K562 (cell line): ENCODE data around the gene MTFR2. TPM values are rescaled to one million over a fixed set of nuclear protein-coding genes. Genes with fewer than 3 reads are reported as not detected.

Experiments used
- CBX2 ChIP-seq: fragments of 200-600 bp; sonication (generic); IDR thresholded peaks from one replicate; pipeline ENCODE4 v1.6.1; 2012; ENCODE audit warnings: mild to moderate bottlenecking, low read length, inconsistent platforms; ENCODE audit not compliant: insufficient read depth, poor library complexity, severe bottlenecking
- CCNT2 ChIP-seq: IDR thresholded peaks from 2 replicates; pipeline ENCODE4 v1.6.1; 2011; ENCODE audit warnings: borderline replicate concordance, low read depth, mild to moderate bottlenecking, moderate library complexity, mixed read lengths, low read length; ENCODE audit not compliant: insufficient read length; ENCODE audit errors: extremely low read depth
- DDX20 ChIP-seq: fragments of 450-650 bp; IDR thresholded peaks from 2 replicates; pipeline ENCODE4 v1.6.1; 2016; ENCODE audit warnings: missing genetic modification characterization, low read depth, mild to moderate bottlenecking, missing compliant biosample characterization, moderate library complexity
- ETS1 ChIP-seq: conservative IDR thresholded peaks from 2 replicates; pipeline ENCODE4 v1.6.1; 2011; ENCODE audit warnings: low read depth, mild to moderate bottlenecking, low read length; ENCODE audit not compliant: control insufficient read depth
- HDGF ChIP-seq: fragments of 450-650 bp; IDR thresholded peaks from 2 replicates; pipeline ENCODE4 v1.6.1; 2016
- JUN ChIP-seq, 2 experiments: sonication (generic) in 1 of 2; formaldehyde crosslinking in 1 of 2; IDR thresholded peaks; 2 replicates each; pipeline versions ENCODE4 v1.6.1 to v1.8.0; 2012 to 2022; ENCODE audit warnings: borderline replicate concordance in 2 of 2, mild to moderate bottlenecking in 2 of 2, improper control_type of control experiment in 1 of 2, low read depth in 1 of 2, low read length in 1 of 2, missing genetic modification reagents in 1 of 2
- KDM2B ChIP-seq: fragments of 250-450 bp; sonication (Bioruptor Pico); IDR thresholded peaks from 2 replicates; pipeline ENCODE4 v1.8.0; 2021; ENCODE audit warnings: mild to moderate bottlenecking, moderate library complexity
- KLF13 ChIP-seq: fragments of 450-650 bp; IDR thresholded peaks from 2 replicates; pipeline ENCODE4 v1.6.1; 2016; ENCODE audit warnings: missing genetic modification characterization, low read depth, mild to moderate bottlenecking, missing compliant biosample characterization, moderate library complexity, borderline replicate concordance
- NR2C2 ChIP-seq, 2 experiments: fragments of 200-800 bp in 1 of 2; sonication (Bioruptor generic) in 1 of 2; sonication (generic) in 1 of 2; formaldehyde crosslinking in 1 of 2; IDR thresholded peaks; 2 replicates each; pipeline versions ENCODE4 v1.6.1 to v1.8.0; 2016 to 2022; ENCODE audit warnings: mild to moderate bottlenecking in 1 of 2, missing compliant biosample characterization in 1 of 2, missing genetic modification characterization in 1 of 2, missing genetic modification reagents in 1 of 2
- RBFOX2 ChIP-seq: fragments of 200-400 bp; formaldehyde crosslinking; IDR thresholded peaks from 2 replicates; pipeline ENCODE4 v1.6.1; 2017; ENCODE audit warnings: low read depth, mild to moderate bottlenecking, low read length, moderate library complexity
- SAFB2 ChIP-seq: fragments of 200-400 bp; formaldehyde crosslinking; IDR thresholded peaks from 2 replicates; pipeline ENCODE4 v1.6.1; 2018; ENCODE audit warnings: borderline replicate concordance, low read length, low read depth, moderate library complexity; ENCODE audit not compliant: severe bottlenecking
- SMC3 ChIP-seq: conservative IDR thresholded peaks from 2 replicates; pipeline ENCODE4 v1.6.1; 2011; ENCODE audit warnings: low read depth, low read length, improper control_type of control experiment; ENCODE audit not compliant: insufficient read depth
- SP1 ChIP-seq: sonication (generic); formaldehyde crosslinking; IDR thresholded peaks from 2 replicates; pipeline ENCODE4 v1.8.1; 2022; ENCODE audit warnings: mild to moderate bottlenecking, missing genetic modification reagents
- TFE3 ChIP-seq: fragments of 450-650 bp; formaldehyde crosslinking; IDR thresholded peaks from 2 replicates; pipeline ENCODE4 v1.4.0; 2020; ENCODE audit warnings: mild to moderate bottlenecking, mixed read lengths
- THRA ChIP-seq: fragments of 450-650 bp; IDR thresholded peaks from 2 replicates; pipeline ENCODE4 v1.6.1; 2017; ENCODE audit warnings: mild to moderate bottlenecking, moderate library complexity
- ZBTB11 ChIP-seq, 3 experiments: fragments of 200-800 bp in 1 of 3; fragments of 250-450 bp in 1 of 3; fragments of 450-650 bp in 1 of 3; sonication (Bioruptor Pico) in 1 of 3; sonication (Bioruptor generic) in 1 of 3; formaldehyde crosslinking in 1 of 3; IDR thresholded peaks; 2 replicates each; pipeline versions ENCODE4 v1.6.1 to v1.8.0; 2016 to 2022; ENCODE audit warnings: mild to moderate bottlenecking in 2 of 3, missing genetic modification characterization in 2 of 3, missing compliant biosample characterization in 1 of 3, moderate library complexity in 1 of 3
- ZNF12 ChIP-seq: sonication (generic); formaldehyde crosslinking; IDR thresholded peaks from 2 replicates; pipeline ENCODE4 v1.4.0; 2020; ENCODE audit warnings: mild to moderate bottlenecking, missing genetic modification reagents
- ZNF140 ChIP-seq: fragments of 250-450 bp; sonication (Bioruptor Pico); IDR thresholded peaks from 2 replicates; pipeline ENCODE4 v1.8.0; 2021; ENCODE audit warnings: moderate library complexity, mild to moderate bottlenecking, inconsistent platforms
- ZNF316 ChIP-seq: fragments of 450-650 bp; IDR thresholded peaks from 2 replicates; pipeline ENCODE4 v1.6.1; 2016
- polyA plus RNA-seq, 8 experiments: library from polyadenylated mRNA; depleted of rRNA in 4 of 8; stranded (reverse) in 5 of 8; unstranded in 3 of 8; fragments of >200 nt; fragmentation: Nextera tagmentation in 2 of 8; fragmentation: Illumina TruSeq in 1 of 8; extraction: Ambion mirVana in 2 of 8; extraction: Trizol in 1 of 8; gene quantifications; 2 replicates each; pipeline versions ENCODE4 v1.2.1 to v1.2.3, GENCODE V29; 2011 to 2014; ENCODE audit warnings: inconsistent platforms in 1 of 8, missing spikeins in 1 of 8
- total RNA-seq, 7 experiments: library from RNA; depleted of rRNA in 6 of 7; stranded (reverse); fragments of >200 nt in 6 of 7; fragmentation: Illumina TruSeq in 2 of 7; extraction: Trizol in 2 of 7; gene quantifications; 2 replicates each; pipeline versions ENCODE4 v1.2.1 to v1.2.3, GENCODE V29; 2011 to 2021; ENCODE audit warnings: low replicate concordance in 1 of 7

MTFR2 gene
- total and polyA plus RNA-seq, 9 of the 15 experiments (the other 6 are each of a cell fraction or from before 2014, with no cell fraction given), result 10.1 to 63.3 (median 45.9) TPM

GRCh38 chr6:136235233-136235564 lies 14.9 kb downstream of the MTFR2 start (continued):
- no peak for TF ChIP-seq NR2C2 (CRISPR knock-in tag; IDR thresholded peaks at IDR 0.05)
- no peak for TF ChIP-seq NR2C2 (tag; IDR thresholded peaks at IDR 0.05)
- 0 out of 2 replicates have a peak, but pooled peaks have one; percentile 46 for TF ChIP-seq JUN (IDR thresholded peaks at IDR 0.05; ENCODE audit: borderline replicate concordance, low read depth, low read length)
- TF ChIP-seq JUN (CRISPR knock-in tag; IDR thresholded peaks at IDR 0.05; ENCODE audit: borderline replicate concordance), result no peak
- TF ChIP-seq HDGF, result peak; percentile 2; the same call in 1 of the 2 replicates
- TF ChIP-seq KDM2B (CRISPR knock-in tag), result no peak
- no peak for TF ChIP-seq SMC3
- TF ChIP-seq THRA, result no peak
- TF ChIP-seq RBFOX2, result no peak
- TF ChIP-seq CBX2, result no peak
- TF ChIP-seq DDX20 (tag), result no peak
- no peak for TF ChIP-seq ETS1
- TF ChIP-seq KLF13 (tag), result no peak
- TF ChIP-seq ZNF316, result 0 out of 2 replicates have a peak, but pooled peaks have one; percentile 12
- no peak for TF ChIP-seq ZNF12 (CRISPR knock-in tag)
- TF ChIP-seq TFE3 (CRISPR knock-in tag), result no peak
- TF ChIP-seq ZNF140 (CRISPR knock-in tag), result no peak
- no peak for TF ChIP-seq ZBTB11 (CRISPR knock-in tag; IDR thresholded peaks at IDR 0.05)
- no peak for TF ChIP-seq SP1 (CRISPR knock-in tag)
- TF ChIP-seq SAFB2, result no peak
- no peak for TF ChIP-seq CCNT2
